SH-SY5Y (cell line): ENCODE measurements around the gene CSNK2A1.

Source experiments
- GATA2 ChIP-seq: IDR thresholded peaks from 2 replicates; pipeline ENCODE4 v1.6.1; 2011; ENCODE audit warnings: mild to moderate bottlenecking, low read depth, low read length
- GATA3 ChIP-seq: IDR thresholded peaks from 2 replicates; pipeline ENCODE4 v1.6.1; 2011; ENCODE audit warnings: low read depth, mild to moderate bottlenecking, low read length, moderate library complexity

- TF ChIP-seq GATA2 (no peak), GATA3 (no peak)
These were observed 35.7 kb downstream of the CSNK2A1 start for GRCh38 chr20:507761-508332.
